ENCODE data around the gene KCNK6. TPM values are rescaled to one million over a fixed set of nuclear protein-coding genes. Genes with fewer than 3 reads are reported as not detected.
A peak's percentile ranks its signal among the peaks of the same experiment; 100 is the strongest.

The KCNK6 gene
- total and polyA plus RNA-seq, 5 donors from 2014 or later: 2.6 to 8.7 (median 2.8) TPM

DNA sequence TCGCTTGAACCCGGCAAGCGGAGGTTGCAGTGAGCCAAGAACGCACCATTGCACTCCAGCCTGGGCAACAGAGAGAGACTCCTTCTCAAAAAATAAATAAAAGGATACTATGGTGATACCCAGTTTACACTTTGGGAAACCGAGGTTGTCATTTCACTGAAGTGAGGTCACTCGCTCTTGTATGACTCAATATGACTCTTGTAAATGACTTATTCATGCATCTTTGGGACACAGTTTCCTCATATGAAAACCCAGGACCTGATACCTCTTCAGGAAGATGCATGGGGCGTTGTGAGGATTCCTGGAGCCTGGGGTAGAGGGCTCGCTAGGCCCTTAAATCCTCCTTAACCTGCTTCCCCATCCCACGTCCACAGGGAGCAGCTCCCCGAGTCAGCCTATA is 59.2 kb downstream of the KCNK6 start:
- Mint-ChIP-seq H3K27ac (no peak overlapping the region), H3K36me3 (peaks cover 49% of the 10 kb centered on the region), H3K4me1 (peaks cover 5 to 37% (median 16%) of the 10 kb centered on the region in 4 donors), H3K27me3 (peaks cover 16% of the 10 kb centered on the region), H3K4me3 (peak overlapping the region in 1 of 4 donors; percentile 10), H3K9me3 (peaks cover 0 to 1% (median 0%) of the 10 kb centered on the region in 7 donors)
- DNase-seq (no peak), ATAC-seq (ENCODE audit: low read depth in 2 of 2) (no peak)
- Histone ChIP-seq H3K27ac (ENCODE audit: insufficient read depth, low read length, poor library complexity, severe bottlenecking) (no peak overlapping the region), H3K9me3 (ENCODE audit: control insufficient read depth in 2 of 2, low read length in 2 of 2) (no peaks in the 10 kb centered on the region), H3K27me3 (ENCODE audit: control insufficient read depth, insufficient read depth, low read length) (no peaks in the 10 kb centered on the region), H3K36me3 (ENCODE audit: control insufficient read depth, insufficient read depth, low read length) (peaks cover 59% of the 10 kb centered on the region), H3K4me3 (ENCODE audit: low read depth, low read length) (no peak overlapping the region), H3K4me1 (ENCODE audit: control insufficient read depth, insufficient read depth, low read length, poor library complexity, severe bottlenecking) (peaks cover 26% of the 10 kb centered on the region)

DNA sequence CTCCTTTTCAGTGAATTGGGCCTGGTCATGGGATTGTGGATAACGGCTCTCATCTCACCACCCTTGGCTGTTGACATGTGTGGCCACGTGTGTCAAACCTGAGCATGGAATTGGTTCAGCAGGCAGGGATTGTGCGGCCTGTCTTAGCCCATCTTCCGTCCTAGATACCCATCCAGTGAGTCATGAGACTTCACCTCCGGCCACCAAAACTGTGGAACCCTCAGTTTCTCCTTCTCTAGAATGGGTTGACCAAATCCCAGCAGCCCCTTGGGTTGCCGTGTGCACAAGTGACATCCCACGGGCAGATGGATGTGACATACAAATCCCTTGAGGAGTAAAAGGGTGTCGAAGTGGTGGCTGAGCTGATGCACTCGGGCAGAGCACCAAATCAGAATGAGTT is 61.5 kb downstream of the KCNK6 start:
- Mint-ChIP-seq H3K27me3 (peaks cover 7% of the 10 kb centered on the region), H3K4me1 (peaks cover 0 to 19% (median 4%) of the 10 kb centered on the region in 4 donors), H3K27ac (no peak overlapping the region)

More for the DNA sequence above, 61.5 kb downstream of the KCNK6 start:
- no peak overlapping the region for H3K27ac ChIP-seq (ENCODE audit: insufficient read depth, low read length, poor library complexity, severe bottlenecking)
- Mint-ChIP-seq H3K4me3 (peak overlapping the region in 1 of 4 donors; percentile 2), H3K36me3 (peaks cover 48% of the 10 kb centered on the region), H3K9me3 (peaks cover 0 to 1% (median 0%) of the 10 kb centered on the region in 7 donors)
- no peaks in the 10 kb centered on the region for H3K9me3 ChIP-seq (ENCODE audit: control insufficient read depth in 2 of 2, low read length in 2 of 2)
- H3K4me3 ChIP-seq (ENCODE audit: low read depth, low read length): no peak overlapping the region
- no peak for ATAC-seq (ENCODE audit: low read depth in 2 of 2)
- H3K27me3 ChIP-seq (ENCODE audit: control insufficient read depth, insufficient read depth, low read length): no peaks in the 10 kb centered on the region
- peaks cover 65% of the 10 kb centered on the region for H3K36me3 ChIP-seq (ENCODE audit: control insufficient read depth, insufficient read depth, low read length)
- peaks cover 17% of the 10 kb centered on the region for H3K4me1 ChIP-seq (ENCODE audit: control insufficient read depth, insufficient read depth, low read length, poor library complexity, severe bottlenecking)
- no peak for DNase-seq

Other genes starting within 250 kb of the KCNK6 start
- not detected for gene DPF1, start 95.6 kb upstream of the KCNK6 start, total RNA-seq
- not detected for gene DPF1, start 95.6 kb upstream of the KCNK6 start, polyA plus RNA-seq
- 1.2 TPM for gene PPP1R14A, start 63.5 kb upstream of the KCNK6 start, total RNA-seq
- not detected for gene PPP1R14A, start 63.5 kb upstream of the KCNK6 start, polyA plus RNA-seq
- 15.6 TPM for gene SPINT2, start 55.3 kb upstream of the KCNK6 start, total RNA-seq
- gene SPINT2, start 55.3 kb upstream of the KCNK6 start, polyA plus RNA-seq: 10 to 100 TPM; 36.0 to 70.4 (median 53.5) TPM
- gene C19orf33, start 15.6 kb upstream of the KCNK6 start, total RNA-seq: not detected
- not detected for gene C19orf33, start 15.6 kb upstream of the KCNK6 start, polyA plus RNA-seq
- 22.9 TPM for gene YIF1B, start 3.9 kb upstream of the KCNK6 start, total RNA-seq
- gene YIF1B, start 3.9 kb upstream of the KCNK6 start, polyA plus RNA-seq: 10 to 100 TPM; 34.4 to 47.7 (median 36.8) TPM
- 12.6 TPM for gene CATSPERG, start 16.0 kb downstream of the KCNK6 start, total RNA-seq
- 1 to 10 TPM; 1.0 to 4.3 (median 1.9) TPM for gene CATSPERG, start 16.0 kb downstream of the KCNK6 start, polyA plus RNA-seq
- gene PSMD8, start 54.7 kb downstream of the KCNK6 start, total RNA-seq: 104 TPM
- gene PSMD8, start 54.7 kb downstream of the KCNK6 start, polyA plus RNA-seq: 100 to 1,000 TPM; 177 to 254 (median 222) TPM
- gene GGN, start 68.2 kb downstream of the KCNK6 start, total RNA-seq: 0.91 TPM
- gene GGN, start 68.2 kb downstream of the KCNK6 start, polyA plus RNA-seq: not detected
- 1.3 TPM for gene SPRED3, start 68.9 kb downstream of the KCNK6 start, total RNA-seq
- under 1 TPM in 3 of 4 donors, not detected in 1; 0.06 to 0.13 (median 0.07) TPM for gene SPRED3, start 68.9 kb downstream of the KCNK6 start, polyA plus RNA-seq
- gene FAM98C, start 83.2 kb downstream of the KCNK6 start, total RNA-seq: 41.3 TPM
- gene FAM98C, start 83.2 kb downstream of the KCNK6 start, polyA plus RNA-seq: 10 to 100 TPM; 17.2 to 20.8 (median 19.8) TPM
- gene RASGRP4, start 106.4 kb downstream of the KCNK6 start, total RNA-seq: 10.9 TPM
- 1 to 10 TPM; 1.6 to 9.3 (median 5.0) TPM for gene RASGRP4, start 106.4 kb downstream of the KCNK6 start, polyA plus RNA-seq
- gene RYR1, start 113.8 kb downstream of the KCNK6 start, total RNA-seq: 4.9 TPM
- under 1 TPM; 0.07 to 0.65 (median 0.34) TPM for gene RYR1, start 113.8 kb downstream of the KCNK6 start, polyA plus RNA-seq

Measured in CD4-positive, CD25-positive, alpha-beta regulatory T cell (primary cell).